Measurements from ENCODE around the gene MICAL3. TPM values are rescaled to one million over a fixed set of nuclear protein-coding genes. Genes with fewer than 3 reads are reported as not detected.

MICAL3 gene
- total RNA-seq, 4 donors from 2014 or later, result 45.2 to 56.3 (median 46.3) TPM

DNA sequence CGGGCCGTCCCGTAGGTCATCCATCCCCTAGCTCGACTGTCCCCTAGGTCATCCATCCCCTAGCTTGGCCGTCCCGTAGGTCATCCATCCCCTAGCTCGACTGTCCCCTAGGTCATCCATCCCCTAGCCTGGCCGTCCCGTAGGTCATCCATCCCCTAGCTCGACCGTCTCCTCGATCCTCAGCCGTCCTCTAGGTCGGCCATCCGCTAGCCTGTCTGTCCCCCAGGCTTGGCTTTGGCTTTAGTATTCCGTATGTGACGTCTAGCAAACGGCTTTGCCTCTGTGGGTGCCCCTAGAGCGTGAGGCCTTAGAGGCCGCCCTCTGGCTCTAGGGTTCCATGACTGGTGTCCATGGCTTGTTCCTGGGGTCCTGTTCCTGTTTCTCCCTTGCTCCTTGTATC lies 209.5 kb downstream of the MICAL3 start:
- H3K27me3 ChIP-seq, result no peaks in the 10 kb centered on the region
- H3K36me3 ChIP-seq, result peaks cover 3 to 100% (median 9%) of the 10 kb centered on the region in 3 donors
- 91 to 92% methylated on average over 20 of the region's 20 CpGs for WGBS, 2 donors

DNA sequence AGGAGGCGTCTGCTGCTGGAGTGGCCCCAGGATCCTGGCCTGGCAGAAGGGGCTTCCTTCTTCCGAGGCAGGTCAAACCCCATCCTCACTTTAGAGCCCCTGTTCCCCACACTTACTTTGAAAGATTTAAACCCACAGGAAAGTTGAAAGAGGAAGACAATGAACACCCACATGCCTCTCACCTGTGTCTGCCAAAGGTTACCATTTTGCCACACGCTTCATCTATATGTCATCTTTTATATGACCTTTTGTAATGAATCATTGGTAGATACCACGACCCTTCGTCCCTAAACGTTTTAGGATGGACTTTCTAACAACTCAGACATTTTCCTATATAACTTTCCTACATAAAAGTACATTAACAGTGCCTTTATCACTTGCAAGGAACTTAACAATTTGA lies 210.3 kb downstream of the MICAL3 start:
- H3K36me3 ChIP-seq, result peaks cover 3 to 100% (median 9%) of the 10 kb centered on the region in 3 donors
- 83 to 84% methylated on average over 6 of the region's 6 CpGs for WGBS, 2 donors

More for the DNA sequence above, 209.5 kb downstream of the MICAL3 start:
- TF ChIP-seq EP300 (IDR thresholded peaks at IDR 0.05), result no peak
- TF ChIP-seq, protein P1, sequence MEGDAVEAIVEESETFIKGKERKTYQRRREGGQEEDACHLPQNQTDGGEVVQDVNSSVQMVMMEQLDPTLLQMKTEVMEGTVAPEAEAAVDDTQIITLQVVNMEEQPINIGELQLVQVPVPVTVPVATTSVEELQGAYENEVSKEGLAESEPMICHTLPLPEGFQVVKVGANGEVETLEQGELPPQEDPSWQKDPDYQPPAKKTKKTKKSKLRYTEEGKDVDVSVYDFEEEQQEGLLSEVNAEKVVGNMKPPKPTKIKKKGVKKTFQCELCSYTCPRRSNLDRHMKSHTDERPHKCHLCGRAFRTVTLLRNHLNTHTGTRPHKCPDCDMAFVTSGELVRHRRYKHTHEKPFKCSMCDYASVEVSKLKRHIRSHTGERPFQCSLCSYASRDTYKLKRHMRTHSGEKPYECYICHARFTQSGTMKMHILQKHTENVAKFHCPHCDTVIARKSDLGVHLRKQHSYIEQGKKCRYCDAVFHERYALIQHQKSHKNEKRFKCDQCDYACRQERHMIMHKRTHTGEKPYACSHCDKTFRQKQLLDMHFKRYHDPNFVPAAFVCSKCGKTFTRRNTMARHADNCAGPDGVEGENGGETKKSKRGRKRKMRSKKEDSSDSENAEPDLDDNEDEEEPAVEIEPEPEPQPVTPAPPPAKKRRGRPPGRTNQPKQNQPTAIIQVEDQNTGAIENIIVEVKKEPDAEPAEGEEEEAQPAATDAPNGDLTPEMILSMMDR (IDR thresholded peaks at IDR 0.05), result no peak
- TF ChIP-seq POLR2A (IDR thresholded peaks at IDR 0.05), result no peak
- H3K9me3 ChIP-seq, result no peaks in the 10 kb centered on the region
- H3K27ac ChIP-seq, result no peak overlapping the region
- no peak for DNase-seq (ENCODE audit: low spot score in 2 of 2)
- H3K4me1 ChIP-seq, result no peaks in the 10 kb centered on the region
- no peak overlapping the region for H3K4me3 ChIP-seq

DNA sequence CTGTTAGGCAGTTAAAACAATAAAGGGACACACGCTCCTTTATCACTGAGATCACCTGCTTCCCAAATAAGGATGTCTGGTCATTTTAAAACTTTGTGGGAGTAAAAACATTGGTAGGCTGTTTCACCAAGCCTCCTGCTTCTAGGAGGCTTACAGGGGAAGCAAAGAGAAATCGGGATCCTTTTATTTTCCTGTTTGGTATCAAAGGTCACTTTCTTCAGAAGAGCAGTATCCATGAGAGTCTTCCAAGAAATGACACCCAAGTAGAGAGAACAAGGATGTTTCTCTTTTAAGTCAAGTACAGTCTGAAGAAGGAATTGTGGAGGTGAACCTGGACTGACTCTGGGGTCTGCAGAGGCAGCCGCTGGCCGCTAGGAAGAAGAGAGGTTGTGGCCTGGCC lies 213.2 kb downstream of the MICAL3 start:
- H3K4me1 ChIP-seq, result no peaks in the 10 kb centered on the region
- H3K4me3 ChIP-seq, result no peak overlapping the region
- TF ChIP-seq, protein P1 (IDR thresholded peaks at IDR 0.05), result no peak
- no peak for TF ChIP-seq EP300 (IDR thresholded peaks at IDR 0.05)
- no peak for TF ChIP-seq POLR2A (IDR thresholded peaks at IDR 0.05)
- DNase-seq (ENCODE audit: low spot score in 2 of 2), result no peak
- 77 to 80% methylated on average over 4 of the region's 4 CpGs for WGBS, 2 donors
- H3K9me3 ChIP-seq, result no peaks in the 10 kb centered on the region
- peaks cover 3 to 100% (median 24%) of the 10 kb centered on the region in 3 donors for H3K36me3 ChIP-seq
- no peak overlapping the region for H3K27ac ChIP-seq
- H3K27me3 ChIP-seq, result no peaks in the 10 kb centered on the region

More for the DNA sequence above, 210.3 kb downstream of the MICAL3 start:
- TF ChIP-seq, protein P1 (IDR thresholded peaks at IDR 0.05), result no peak
- TF ChIP-seq EP300 (IDR thresholded peaks at IDR 0.05), result no peak
- no peak for TF ChIP-seq POLR2A (IDR thresholded peaks at IDR 0.05)
- H3K27me3 ChIP-seq, result no peaks in the 10 kb centered on the region
- no peak for DNase-seq (ENCODE audit: low spot score in 2 of 2)
- H3K9me3 ChIP-seq, result no peaks in the 10 kb centered on the region
- no peak overlapping the region for H3K27ac ChIP-seq
- H3K4me1 ChIP-seq, result no peaks in the 10 kb centered on the region
- H3K4me3 ChIP-seq, result no peak overlapping the region

DNA sequence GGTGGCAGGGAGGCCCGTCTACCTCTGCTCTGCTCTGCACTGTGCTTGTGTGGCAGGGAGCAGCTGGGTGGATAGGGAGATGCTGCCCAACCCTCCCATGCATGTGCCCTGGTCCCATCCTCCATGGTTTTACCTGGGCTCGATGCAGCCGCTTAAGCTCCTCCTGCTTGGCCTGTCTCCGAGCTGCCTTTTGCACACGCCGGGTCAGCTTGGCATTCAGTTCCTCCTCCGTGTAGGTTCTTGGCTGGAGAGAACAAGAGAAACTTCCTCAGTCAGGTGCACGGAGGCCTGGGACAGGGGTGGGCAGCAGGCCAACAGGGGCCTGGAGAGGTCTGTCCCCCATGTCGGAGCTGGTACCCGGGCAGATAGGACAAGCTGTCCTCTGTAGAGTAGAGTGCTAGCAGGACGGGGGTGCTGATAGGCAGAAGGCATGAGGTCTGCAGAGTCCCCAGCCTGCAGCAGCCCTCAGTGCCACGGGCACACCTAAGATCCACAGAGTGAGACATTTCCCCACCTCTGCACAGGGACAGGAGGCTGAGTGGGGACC lies 213.7 kb downstream of the MICAL3 start:
- no peak overlapping the region for H3K4me3 ChIP-seq
- H3K27ac ChIP-seq, result no peak overlapping the region
- H3K36me3 ChIP-seq, result peaks cover 3 to 100% (median 24%) of the 10 kb centered on the region in 3 donors
- no peak for DNase-seq (ENCODE audit: low spot score in 2 of 2)
- no peaks in the 10 kb centered on the region for H3K27me3 ChIP-seq
- TF ChIP-seq EP300 (IDR thresholded peaks at IDR 0.05), result no peak
- TF ChIP-seq, protein P1 (IDR thresholded peaks at IDR 0.05), result no peak
- TF ChIP-seq POLR2A (IDR thresholded peaks at IDR 0.05), result no peak
- WGBS, 2 donors, result 87 to 95% methylated on average over 11 to 12 of the region's 12 CpGs
- no peaks in the 10 kb centered on the region for H3K4me1 ChIP-seq
- H3K9me3 ChIP-seq, result no peaks in the 10 kb centered on the region

DNA sequence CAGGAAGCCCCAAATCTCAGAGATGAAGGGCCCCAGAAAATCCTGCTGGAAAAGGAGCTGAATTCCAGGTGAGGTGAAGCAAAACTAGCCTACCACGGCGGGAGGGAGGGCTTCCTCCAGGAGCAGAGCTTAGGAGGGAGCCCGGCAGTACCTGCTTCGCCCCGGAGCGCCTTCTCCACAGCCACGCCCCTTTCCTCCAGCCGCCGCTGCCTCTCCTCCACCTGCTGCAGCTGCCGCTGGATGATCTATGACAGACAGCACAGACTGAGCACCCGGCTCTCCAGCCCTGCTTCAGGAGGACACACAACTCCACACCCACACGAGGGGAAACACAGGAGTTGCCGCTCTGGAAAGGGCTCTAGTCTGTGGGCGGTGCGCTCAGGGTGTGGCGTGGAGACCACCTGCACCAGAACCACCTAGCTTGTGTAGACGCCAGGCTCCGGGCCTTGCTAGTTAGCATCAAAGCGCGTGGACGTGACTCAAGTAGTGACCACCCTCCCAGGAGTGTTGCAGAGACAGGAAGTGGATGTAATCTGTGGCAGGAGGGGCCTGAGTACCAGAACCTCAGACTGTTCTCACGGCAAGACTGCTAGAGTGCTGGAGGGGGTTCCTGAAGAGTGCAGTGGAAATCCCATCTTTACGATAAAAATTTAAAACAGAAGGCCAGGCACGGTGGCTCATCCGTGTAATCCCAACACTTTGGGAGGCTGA lies 215.5 kb downstream of the MICAL3 start:
- TF ChIP-seq POLR2A (IDR thresholded peaks at IDR 0.05), result no peak
- TF ChIP-seq EP300 (IDR thresholded peaks at IDR 0.05), result no peak
- TF ChIP-seq, protein P1 (IDR thresholded peaks at IDR 0.05), result no peak
- H3K4me1 ChIP-seq, result peaks cover 0 to 4% (median 0%) of the 10 kb centered on the region in 4 donors
- H3K9me3 ChIP-seq, result no peaks in the 10 kb centered on the region
- WGBS, 2 donors, result 76 to 79% methylated on average over 25 of the region's 25 CpGs
- no peaks in the 10 kb centered on the region for H3K27me3 ChIP-seq
- no peak overlapping the region for H3K27ac ChIP-seq
- DNase-seq (ENCODE audit: low spot score in 2 of 2), result no peak
- H3K4me3 ChIP-seq, result no peak overlapping the region
- H3K36me3 ChIP-seq, result peaks cover 3 to 100% (median 24%) of the 10 kb centered on the region in 3 donors

Data from tibial nerve (tissue), 4 donors.